ENCODE results near the gene GRIK4.

The GRIK4 gene

GRCh38 chr11:120923866-120924508, 412.4 kb downstream of the GRIK4 start:
- Histone ChIP-seq H3K4me3 (ENCODE audit: low read length in 2 of 2) (no peak overlapping the region), H3K9me3 (ENCODE audit: control insufficient read depth in 2 of 2, low read length in 2 of 2) (no peaks in the 10 kb centered on the region), H3K36me3 (ENCODE audit: control insufficient read depth in 2 of 2, insufficient read depth in 2 of 2, low read length in 2 of 2) (no peaks in the 10 kb centered on the region), H3K27me3 (ENCODE audit: control insufficient read depth in 2 of 2, insufficient read depth in 2 of 2, low read length in 2 of 2) (peaks cover 0 to under 1% of the 10 kb centered on the region in 2 donors), H3K27ac (ENCODE audit: low read depth in 2 of 2, low read length in 2 of 2) (no peak overlapping the region), H3K9ac (ENCODE audit: low read depth in 1 of 2, low read length in 2 of 2) (no peak overlapping the region), H3K4me1 (ENCODE audit: control insufficient read depth in 2 of 2, insufficient read depth in 2 of 2, low read length in 2 of 2) (no peaks in the 10 kb centered on the region)

- Histone ChIP-seq H3K9me3 (ENCODE audit: control insufficient read depth in 2 of 2, low read length in 2 of 2) (no peaks in the 10 kb centered on the region), H3K27me3 (ENCODE audit: control insufficient read depth in 2 of 2, insufficient read depth in 2 of 2, low read length in 2 of 2) (no peaks in the 10 kb centered on the region), H3K36me3 (ENCODE audit: control insufficient read depth in 2 of 2, insufficient read depth in 2 of 2, low read length in 2 of 2) (no peaks in the 10 kb centered on the region), H3K9ac (ENCODE audit: low read depth in 1 of 2, low read length in 2 of 2) (no peak overlapping the region), H3K27ac (ENCODE audit: low read depth in 2 of 2, low read length in 2 of 2) (no peak overlapping the region), H3K4me3 (ENCODE audit: low read length in 2 of 2) (no peak overlapping the region), H3K4me1 (ENCODE audit: control insufficient read depth in 2 of 2, insufficient read depth in 2 of 2, low read length in 2 of 2) (no peaks in the 10 kb centered on the region)
Observed at GRCh38 chr11:120925944-120926343, 414.4 kb downstream of the GRIK4 start.

GRCh38 chr11:120928627-120929026, 417.1 kb downstream of the GRIK4 start:
- no peaks in the 10 kb centered on the region for H3K9me3 ChIP-seq (ENCODE audit: control insufficient read depth in 2 of 2, low read length in 2 of 2)
- no peaks in the 10 kb centered on the region for H3K36me3 ChIP-seq (ENCODE audit: control insufficient read depth in 2 of 2, insufficient read depth in 2 of 2, low read length in 2 of 2)
- no peak overlapping the region for H3K9ac ChIP-seq (ENCODE audit: low read depth in 1 of 2, low read length in 2 of 2)
- H3K4me3 ChIP-seq (ENCODE audit: low read length in 2 of 2): no peak overlapping the region
- H3K27me3 ChIP-seq (ENCODE audit: control insufficient read depth in 2 of 2, insufficient read depth in 2 of 2, low read length in 2 of 2): no peaks in the 10 kb centered on the region
- H3K4me1 ChIP-seq (ENCODE audit: control insufficient read depth in 2 of 2, insufficient read depth in 2 of 2, low read length in 2 of 2): no peaks in the 10 kb centered on the region
- no peak overlapping the region for H3K27ac ChIP-seq (ENCODE audit: low read depth in 2 of 2, low read length in 2 of 2)

- no peak overlapping the region for H3K27ac ChIP-seq (ENCODE audit: low read depth in 2 of 2, low read length in 2 of 2)
- no peaks in the 10 kb centered on the region for H3K9me3 ChIP-seq (ENCODE audit: control insufficient read depth in 2 of 2, low read length in 2 of 2)
- H3K4me3 ChIP-seq (ENCODE audit: low read length in 2 of 2): no peak overlapping the region
- peaks cover 0 to under 1% of the 10 kb centered on the region in 2 donors for H3K27me3 ChIP-seq (ENCODE audit: control insufficient read depth in 2 of 2, insufficient read depth in 2 of 2, low read length in 2 of 2)
- H3K36me3 ChIP-seq (ENCODE audit: control insufficient read depth in 2 of 2, insufficient read depth in 2 of 2, low read length in 2 of 2): no peaks in the 10 kb centered on the region
- no peak overlapping the region for H3K9ac ChIP-seq (ENCODE audit: low read depth in 1 of 2, low read length in 2 of 2)
- H3K4me1 ChIP-seq (ENCODE audit: control insufficient read depth in 2 of 2, insufficient read depth in 2 of 2, low read length in 2 of 2): no peaks in the 10 kb centered on the region
Observed at GRCh38 chr11:120929090-120929489, 417.5 kb downstream of the GRIK4 start.

- no peaks in the 10 kb centered on the region for H3K36me3 ChIP-seq (ENCODE audit: control insufficient read depth in 2 of 2, insufficient read depth in 2 of 2, low read length in 2 of 2)
- no peak overlapping the region for H3K4me3 ChIP-seq (ENCODE audit: low read length in 2 of 2)
- no peak overlapping the region for H3K9ac ChIP-seq (ENCODE audit: low read depth in 1 of 2, low read length in 2 of 2)
- H3K27me3 ChIP-seq (ENCODE audit: control insufficient read depth in 2 of 2, insufficient read depth in 2 of 2, low read length in 2 of 2): peaks cover 0 to 2% of the 10 kb centered on the region in 2 donors
- H3K9me3 ChIP-seq (ENCODE audit: control insufficient read depth in 2 of 2, low read length in 2 of 2): no peaks in the 10 kb centered on the region
- H3K4me1 ChIP-seq (ENCODE audit: control insufficient read depth in 2 of 2, insufficient read depth in 2 of 2, low read length in 2 of 2): no peaks in the 10 kb centered on the region
- no peak overlapping the region for H3K27ac ChIP-seq (ENCODE audit: low read depth in 2 of 2, low read length in 2 of 2)
Observed at GRCh38 chr11:120929664-120930154, 418.2 kb downstream of the GRIK4 start.

GRCh38 chr11:120931057-120931779, 419.7 kb downstream of the GRIK4 start:
- Histone ChIP-seq H3K4me3 (ENCODE audit: low read length in 2 of 2) (no peak overlapping the region), H3K36me3 (ENCODE audit: control insufficient read depth in 2 of 2, insufficient read depth in 2 of 2, low read length in 2 of 2) (no peaks in the 10 kb centered on the region), H3K27ac (ENCODE audit: low read depth in 2 of 2, low read length in 2 of 2) (no peak overlapping the region), H3K4me1 (ENCODE audit: control insufficient read depth in 2 of 2, insufficient read depth in 2 of 2, low read length in 2 of 2) (no peaks in the 10 kb centered on the region), H3K27me3 (ENCODE audit: control insufficient read depth in 2 of 2, insufficient read depth in 2 of 2, low read length in 2 of 2) (peaks cover 0 to 2% of the 10 kb centered on the region in 2 donors), H3K9ac (ENCODE audit: low read depth in 1 of 2, low read length in 2 of 2) (no peak overlapping the region), H3K9me3 (ENCODE audit: control insufficient read depth in 2 of 2, low read length in 2 of 2) (no peaks in the 10 kb centered on the region)

GRCh38 chr11:120932305-120932915, 420.9 kb downstream of the GRIK4 start:
- no peak overlapping the region for H3K4me3 ChIP-seq (ENCODE audit: low read length in 2 of 2)
- H3K9me3 ChIP-seq (ENCODE audit: control insufficient read depth in 2 of 2, low read length in 2 of 2): no peaks in the 10 kb centered on the region
- no peak overlapping the region for H3K9ac ChIP-seq (ENCODE audit: low read depth in 1 of 2, low read length in 2 of 2)
- H3K27ac ChIP-seq (ENCODE audit: low read depth in 2 of 2, low read length in 2 of 2): no peak overlapping the region
- no peaks in the 10 kb centered on the region for H3K4me1 ChIP-seq (ENCODE audit: control insufficient read depth in 2 of 2, insufficient read depth in 2 of 2, low read length in 2 of 2)
- peaks cover 0 to 2% of the 10 kb centered on the region in 2 donors for H3K27me3 ChIP-seq (ENCODE audit: control insufficient read depth in 2 of 2, insufficient read depth in 2 of 2, low read length in 2 of 2)
- no peaks in the 10 kb centered on the region for H3K36me3 ChIP-seq (ENCODE audit: control insufficient read depth in 2 of 2, insufficient read depth in 2 of 2, low read length in 2 of 2)

- H3K27ac ChIP-seq (ENCODE audit: low read depth in 2 of 2, low read length in 2 of 2): no peak overlapping the region
- no peaks in the 10 kb centered on the region for H3K36me3 ChIP-seq (ENCODE audit: control insufficient read depth in 2 of 2, insufficient read depth in 2 of 2, low read length in 2 of 2)
- peaks cover 0 to 2% of the 10 kb centered on the region in 2 donors for H3K27me3 ChIP-seq (ENCODE audit: control insufficient read depth in 2 of 2, insufficient read depth in 2 of 2, low read length in 2 of 2)
- no peaks in the 10 kb centered on the region for H3K9me3 ChIP-seq (ENCODE audit: control insufficient read depth in 2 of 2, low read length in 2 of 2)
- no peak overlapping the region for H3K9ac ChIP-seq (ENCODE audit: low read depth in 1 of 2, low read length in 2 of 2)
- H3K4me3 ChIP-seq (ENCODE audit: low read length in 2 of 2): no peak overlapping the region
- H3K4me1 ChIP-seq (ENCODE audit: control insufficient read depth in 2 of 2, insufficient read depth in 2 of 2, low read length in 2 of 2): no peaks in the 10 kb centered on the region
Observed at GRCh38 chr11:120936356-120936755, 424.8 kb downstream of the GRIK4 start.

- no peak overlapping the region for H3K9ac ChIP-seq (ENCODE audit: low read depth in 1 of 2, low read length in 2 of 2)
- H3K4me1 ChIP-seq (ENCODE audit: control insufficient read depth in 2 of 2, insufficient read depth in 2 of 2, low read length in 2 of 2): no peaks in the 10 kb centered on the region
- no peak overlapping the region for H3K4me3 ChIP-seq (ENCODE audit: low read length in 2 of 2)
- no peaks in the 10 kb centered on the region for H3K36me3 ChIP-seq (ENCODE audit: control insufficient read depth in 2 of 2, insufficient read depth in 2 of 2, low read length in 2 of 2)
- H3K9me3 ChIP-seq (ENCODE audit: control insufficient read depth in 2 of 2, low read length in 2 of 2): no peaks in the 10 kb centered on the region
- H3K27me3 ChIP-seq (ENCODE audit: control insufficient read depth in 2 of 2, insufficient read depth in 2 of 2, low read length in 2 of 2): peaks cover 0 to 2% of the 10 kb centered on the region in 2 donors
- H3K27ac ChIP-seq (ENCODE audit: low read depth in 2 of 2, low read length in 2 of 2): no peak overlapping the region
Observed at GRCh38 chr11:120937501-120937900, 426.0 kb downstream of the GRIK4 start.

GRCh38 chr11:120938260-120938659, 426.7 kb downstream of the GRIK4 start:
- H3K4me3 ChIP-seq (ENCODE audit: low read length in 2 of 2): no peak overlapping the region
- no peaks in the 10 kb centered on the region for H3K9me3 ChIP-seq (ENCODE audit: control insufficient read depth in 2 of 2, low read length in 2 of 2)
- H3K27ac ChIP-seq (ENCODE audit: low read depth in 2 of 2, low read length in 2 of 2): no peak overlapping the region
- H3K4me1 ChIP-seq (ENCODE audit: control insufficient read depth in 2 of 2, insufficient read depth in 2 of 2, low read length in 2 of 2): no peaks in the 10 kb centered on the region
- peaks cover 0 to 2% of the 10 kb centered on the region in 2 donors for H3K27me3 ChIP-seq (ENCODE audit: control insufficient read depth in 2 of 2, insufficient read depth in 2 of 2, low read length in 2 of 2)
- no peak overlapping the region for H3K9ac ChIP-seq (ENCODE audit: low read depth in 1 of 2, low read length in 2 of 2)
- no peaks in the 10 kb centered on the region for H3K36me3 ChIP-seq (ENCODE audit: control insufficient read depth in 2 of 2, insufficient read depth in 2 of 2, low read length in 2 of 2)

Data from mucosa of rectum (tissue), 2 donors.